Ishikawa (cell line): ENCODE data around the gene CAMSAP3.

ENCODE experiments used
- CREB1 ChIP-seq: IDR thresholded peaks from 2 replicates; pipeline ENCODE4 v1.6.1; 2012; ENCODE audit warnings: low read depth
- EP300 ChIP-seq: IDR thresholded peaks from 2 replicates; pipeline ENCODE4 v1.6.1; 2012; ENCODE audit warnings: borderline replicate concordance
- FOXM1 ChIP-seq: IDR thresholded peaks from 2 replicates; pipeline ENCODE4 v1.6.1; 2012; ENCODE audit warnings: low read depth, borderline replicate concordance
- NFIC ChIP-seq: IDR thresholded peaks from 2 replicates; pipeline ENCODE4 v1.6.1; 2012
- RAD21 ChIP-seq: IDR thresholded peaks from 2 replicates; pipeline ENCODE4 v1.6.1; 2012; ENCODE audit warnings: low read depth
- REST ChIP-seq: IDR thresholded peaks from 2 replicates; pipeline ENCODE4 v1.6.1; 2012; ENCODE audit warnings: low read depth, mild to moderate bottlenecking
- TAF1 ChIP-seq: IDR thresholded peaks from 2 replicates; pipeline ENCODE4 v1.6.1; 2012; ENCODE audit warnings: low read depth, mild to moderate bottlenecking
- TEAD4 ChIP-seq: IDR thresholded peaks from 2 replicates; pipeline ENCODE4 v1.6.1; 2012
- USF1 ChIP-seq: IDR thresholded peaks from 2 replicates; pipeline ENCODE4 v1.6.1; 2012

DNA sequence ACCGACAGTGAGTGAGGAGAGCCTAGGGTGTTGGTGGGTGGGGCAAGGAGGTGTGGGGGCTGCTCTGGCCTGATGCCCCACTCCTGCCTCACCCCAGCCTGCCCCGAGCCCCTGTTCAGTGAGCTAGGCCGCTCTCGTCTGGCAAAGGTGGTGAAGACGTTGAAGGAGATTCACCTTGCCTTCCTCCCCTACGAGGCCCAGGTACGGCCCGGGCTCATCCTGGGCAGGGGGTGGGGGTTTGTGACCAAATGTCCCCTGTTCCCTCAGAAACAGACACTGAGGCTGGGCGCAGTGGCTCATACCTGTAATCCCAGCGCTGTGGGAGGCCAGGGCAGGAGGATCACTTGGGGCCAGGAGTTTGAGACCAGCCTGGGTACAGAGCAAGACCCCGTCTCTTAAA, 45.1 kb downstream of the CAMSAP3 start:
- TF ChIP-seq RAD21 = no peak
- no peak for TF ChIP-seq CREB1
- TF ChIP-seq TAF1 = no peak
- TF ChIP-seq USF1 = no peak
- no peak for TF ChIP-seq TEAD4
- TF ChIP-seq REST = no peak
- TF ChIP-seq EP300 = no peak
- TF ChIP-seq FOXM1 = no peak
- no peak for TF ChIP-seq NFIC
